HepG2 (cell line): Measurements from ENCODE around the gene LYSMD3. TPM values are rescaled to one million over a fixed set of nuclear protein-coding genes. Genes with fewer than 3 reads are reported as not detected.
A peak's percentile ranks its signal among the peaks of the same experiment; 100 is the strongest.

Source experiments
- CREBL2 ChIP-seq: sonication (generic); formaldehyde crosslinking; IDR thresholded peaks from 2 replicates; pipeline ENCODE4 v1.8.1; 2023; ENCODE audit warnings: missing genetic modification reagents, mild to moderate bottlenecking, borderline replicate concordance
- GTF3A ChIP-seq: sonication (generic); formaldehyde crosslinking; conservative IDR thresholded peaks from 2 replicates; pipeline ENCODE4 v1.4.0; 2020; ENCODE audit warnings: mild to moderate bottlenecking, missing genetic modification reagents
- HMG20A ChIP-seq: IDR thresholded peaks from 2 replicates; pipeline ENCODE4 v1.6.1; 2016; ENCODE audit warnings: borderline replicate concordance
- HNF1B ChIP-seq: sonication (generic); formaldehyde crosslinking; IDR thresholded peaks from 2 replicates; pipeline ENCODE4 v1.5.1; 2020; ENCODE audit warnings: mild to moderate bottlenecking, moderate library complexity, missing genetic modification reagents
- NBN ChIP-seq: fragments of 450-650 bp; conservative IDR thresholded peaks from 2 replicates; pipeline ENCODE4 v1.6.1; 2017
- PAWR ChIP-seq: sonication (generic); formaldehyde crosslinking; IDR thresholded peaks from 2 replicates; pipeline ENCODE4 v1.4.0; 2020; ENCODE audit warnings: missing genetic modification reagents, mild to moderate bottlenecking, borderline replicate concordance
- RARG ChIP-seq: sonication (generic); formaldehyde crosslinking; IDR thresholded peaks from 2 replicates; pipeline ENCODE4 v1.4.0; 2020; ENCODE audit warnings: low read depth, mild to moderate bottlenecking, missing genetic modification reagents
- SIN3B ChIP-seq: fragments of 150-350 bp; IDR thresholded peaks from 2 replicates; pipeline ENCODE4 v1.6.1; 2014; ENCODE audit warnings: low read length
- SRSF4 ChIP-seq: fragments of 200-400 bp; formaldehyde crosslinking; IDR thresholded peaks from one replicate; pipeline ENCODE4 v1.6.1; 2018; ENCODE audit warnings: mild to moderate bottlenecking, low read depth, low read length, moderate library complexity; ENCODE audit not compliant: poor library complexity, severe bottlenecking
- TIGD3 ChIP-seq: sonication (generic); formaldehyde crosslinking; IDR thresholded peaks from 2 replicates; pipeline ENCODE4 v1.5.1; 2020; ENCODE audit warnings: mild to moderate bottlenecking, missing genetic modification reagents, borderline replicate concordance
- WIZ ChIP-seq: sonication (generic); formaldehyde crosslinking; IDR thresholded peaks from 2 replicates; pipeline ENCODE4 v1.5.1; 2020; ENCODE audit warnings: mild to moderate bottlenecking, missing genetic modification reagents
- ZBTB7B ChIP-seq: sonication (generic); formaldehyde crosslinking; IDR thresholded peaks from 2 replicates; pipeline ENCODE4 v1.4.0; 2020; ENCODE audit warnings: missing genetic modification reagents
- ZC3H13 ChIP-seq: sonication (generic); formaldehyde crosslinking; IDR thresholded peaks from 2 replicates; pipeline ENCODE4 v1.8.1; 2023; ENCODE audit warnings: mild to moderate bottlenecking, missing genetic modification reagents, moderate library complexity
- ZFP41 ChIP-seq: sonication (generic); formaldehyde crosslinking; IDR thresholded peaks from 2 replicates; pipeline ENCODE4 v1.4.0; 2020; ENCODE audit warnings: mild to moderate bottlenecking, missing genetic modification reagents, borderline replicate concordance
- ZNF335 ChIP-seq: sonication (generic); formaldehyde crosslinking; IDR thresholded peaks from 2 replicates; pipeline ENCODE4 v1.4.0; 2020; ENCODE audit warnings: missing genetic modification reagents
- ZNF354B ChIP-seq: sonication (generic); formaldehyde crosslinking; IDR thresholded peaks from 2 replicates; pipeline ENCODE4 v1.8.0; 2022; ENCODE audit warnings: mild to moderate bottlenecking, missing genetic modification reagents
- ZNF530 ChIP-seq: sonication (generic); formaldehyde crosslinking; IDR thresholded peaks from 2 replicates; pipeline ENCODE4 v1.5.0; 2020; ENCODE audit warnings: low read depth, mild to moderate bottlenecking, missing genetic modification reagents
- ZNF550 ChIP-seq: sonication (generic); formaldehyde crosslinking; IDR thresholded peaks from 2 replicates; pipeline ENCODE4 v1.4.0; 2020; ENCODE audit warnings: mild to moderate bottlenecking, missing genetic modification reagents, borderline replicate concordance
- ZNF589 ChIP-seq: sonication (generic); formaldehyde crosslinking; conservative IDR thresholded peaks from 2 replicates; pipeline ENCODE4 v1.8.0; 2022; ENCODE audit warnings: mild to moderate bottlenecking, moderate library complexity, missing genetic modification reagents
- polyA plus RNA-seq, 8 experiments: library from polyadenylated mRNA; depleted of rRNA in 3 of 8; stranded (reverse) in 7 of 8; unstranded in 1 of 8; fragments of >200 nt; fragmentation: Illumina TruSeq in 4 of 8; extraction: Trizol in 4 of 8; gene quantifications; 2 replicates each; pipeline versions ENCODE4 v1.2.1 to v1.2.3, GENCODE V29; 2011 to 2016; ENCODE audit warnings: low read depth in 4 of 8, missing spikeins in 1 of 8, mixed read lengths in 1 of 8; ENCODE audit not compliant: insufficient read depth in 1 of 8
- total RNA-seq, 5 experiments: library from RNA; depleted of rRNA; stranded (reverse); fragments of >200 nt; fragmentation: Illumina TruSeq; extraction: Trizol; gene quantifications; 2 replicates each; pipeline ENCODE4 v1.2.3, GENCODE V29; 2016; ENCODE audit warnings: low read depth in 1 of 5
- TF ChIP-seq, protein P1 (sequence below): sonication (generic); formaldehyde crosslinking; IDR thresholded peaks from 2 replicates; pipeline ENCODE4 v1.5.0; 2020; ENCODE audit warnings: mild to moderate bottlenecking, missing genetic modification reagents
- TF ChIP-seq, protein P2 (sequence below): sonication (generic); formaldehyde crosslinking; IDR thresholded peaks from 2 replicates; pipeline ENCODE4 v1.4.0; 2020; ENCODE audit warnings: missing genetic modification reagents

The LYSMD3 gene
- total and polyA plus RNA-seq, 2 of the 13 experiments (the other 11 are each of a cell fraction or from before 2014, with no cell fraction given) = 9.1 to 13.8 TPM

DNA sequence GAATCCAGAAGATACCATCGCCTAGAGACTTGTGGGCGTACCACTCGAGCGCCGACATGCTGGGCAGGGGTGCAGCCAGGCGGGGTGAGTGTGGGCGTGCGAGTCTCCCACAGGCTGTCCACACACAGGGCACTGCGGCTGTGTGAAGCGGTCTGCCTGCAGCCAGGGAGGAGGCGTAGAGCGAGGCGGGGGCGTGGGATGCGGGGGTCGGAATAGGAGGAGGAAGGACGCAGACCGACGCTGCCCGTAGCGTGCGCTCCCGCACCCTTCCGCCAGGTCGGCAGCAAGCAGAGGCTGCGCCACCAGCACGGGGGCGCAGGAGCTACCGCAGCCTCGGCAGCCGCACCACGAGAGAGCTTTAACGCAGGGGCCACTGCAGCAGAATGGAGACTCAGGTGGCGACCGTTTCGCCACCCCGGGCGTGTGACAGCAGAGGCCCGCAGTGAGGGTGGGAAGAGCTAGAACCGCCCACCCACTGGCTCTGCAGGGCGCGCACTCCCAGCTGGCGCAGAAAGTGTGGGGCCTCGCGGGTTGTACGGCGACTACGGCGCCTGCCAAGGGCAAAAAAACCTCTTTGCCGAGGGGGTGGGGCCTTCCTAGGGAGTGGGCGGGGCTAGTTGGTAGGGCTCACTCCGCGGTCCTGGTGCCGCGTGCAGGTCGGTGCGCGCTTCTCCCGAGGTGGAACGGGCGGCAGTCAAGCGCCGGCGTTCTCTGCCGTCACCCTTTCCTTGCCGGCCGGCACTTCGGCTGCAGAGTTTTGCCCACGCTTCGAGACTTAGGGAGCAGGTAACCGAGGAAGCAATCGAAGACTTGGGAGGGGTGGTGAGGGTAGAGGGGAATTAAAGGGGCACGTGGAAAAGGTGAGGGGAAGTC lies 54.9 kb downstream of the LYSMD3 start, which contains the start of the genes MBLAC2 and POLR3G (continued):
- TF ChIP-seq TIGD3 (peak; percentile 65; the same call in 1 of the 2 replicates), ZNF335 (CRISPR knock-in tag) (peak; percentile 92), ZNF550 (CRISPR knock-in tag) (no peak), ZNF354B (CRISPR knock-in tag) (peak; percentile 18; the same call in 1 of the 2 replicates), ZNF530 (CRISPR knock-in tag) (no peak), CREBL2 (CRISPR knock-in tag) (no peak), ZNF589 (peak; percentile 52; the same call in 1 of the 2 replicates), RARG (CRISPR knock-in tag) (no peak), NBN (no peak), ZC3H13 (no peak), HNF1B (0 out of 2 replicates have a peak, but pooled peaks have one; percentile 57), GTF3A (CRISPR knock-in tag) (no peak), ZFP41 (no peak), HMG20A (CRISPR knock-in tag) (peak; percentile 41; the same call in 1 of the 2 replicates), WIZ (CRISPR knock-in tag) (peak; percentile 37), SIN3B (no peak), ZBTB7B (CRISPR knock-in tag) (peak; percentile 80), PAWR (CRISPR knock-in tag) (no peak; the same call in 1 of the 2 replicates), SRSF4 (no peak)
- TF ChIP-seq, protein P1, sequence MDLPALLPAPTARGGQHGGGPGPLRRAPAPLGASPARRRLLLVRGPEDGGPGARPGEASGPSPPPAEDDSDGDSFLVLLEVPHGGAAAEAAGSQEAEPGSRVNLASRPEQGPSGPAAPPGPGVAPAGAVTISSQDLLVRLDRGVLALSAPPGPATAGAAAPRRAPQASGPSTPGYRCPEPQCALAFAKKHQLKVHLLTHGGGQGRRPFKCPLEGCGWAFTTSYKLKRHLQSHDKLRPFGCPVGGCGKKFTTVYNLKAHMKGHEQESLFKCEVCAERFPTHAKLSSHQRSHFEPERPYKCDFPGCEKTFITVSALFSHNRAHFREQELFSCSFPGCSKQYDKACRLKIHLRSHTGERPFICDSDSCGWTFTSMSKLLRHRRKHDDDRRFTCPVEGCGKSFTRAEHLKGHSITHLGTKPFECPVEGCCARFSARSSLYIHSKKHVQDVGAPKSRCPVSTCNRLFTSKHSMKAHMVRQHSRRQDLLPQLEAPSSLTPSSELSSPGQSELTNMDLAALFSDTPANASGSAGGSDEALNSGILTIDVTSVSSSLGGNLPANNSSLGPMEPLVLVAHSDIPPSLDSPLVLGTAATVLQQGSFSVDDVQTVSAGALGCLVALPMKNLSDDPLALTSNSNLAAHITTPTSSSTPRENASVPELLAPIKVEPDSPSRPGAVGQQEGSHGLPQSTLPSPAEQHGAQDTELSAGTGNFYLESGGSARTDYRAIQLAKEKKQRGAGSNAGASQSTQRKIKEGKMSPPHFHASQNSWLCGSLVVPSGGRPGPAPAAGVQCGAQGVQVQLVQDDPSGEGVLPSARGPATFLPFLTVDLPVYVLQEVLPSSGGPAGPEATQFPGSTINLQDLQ (CRISPR knock-in tag) = peak; percentile 70; the same call in 1 of the 2 replicates
- TF ChIP-seq, protein P2, sequence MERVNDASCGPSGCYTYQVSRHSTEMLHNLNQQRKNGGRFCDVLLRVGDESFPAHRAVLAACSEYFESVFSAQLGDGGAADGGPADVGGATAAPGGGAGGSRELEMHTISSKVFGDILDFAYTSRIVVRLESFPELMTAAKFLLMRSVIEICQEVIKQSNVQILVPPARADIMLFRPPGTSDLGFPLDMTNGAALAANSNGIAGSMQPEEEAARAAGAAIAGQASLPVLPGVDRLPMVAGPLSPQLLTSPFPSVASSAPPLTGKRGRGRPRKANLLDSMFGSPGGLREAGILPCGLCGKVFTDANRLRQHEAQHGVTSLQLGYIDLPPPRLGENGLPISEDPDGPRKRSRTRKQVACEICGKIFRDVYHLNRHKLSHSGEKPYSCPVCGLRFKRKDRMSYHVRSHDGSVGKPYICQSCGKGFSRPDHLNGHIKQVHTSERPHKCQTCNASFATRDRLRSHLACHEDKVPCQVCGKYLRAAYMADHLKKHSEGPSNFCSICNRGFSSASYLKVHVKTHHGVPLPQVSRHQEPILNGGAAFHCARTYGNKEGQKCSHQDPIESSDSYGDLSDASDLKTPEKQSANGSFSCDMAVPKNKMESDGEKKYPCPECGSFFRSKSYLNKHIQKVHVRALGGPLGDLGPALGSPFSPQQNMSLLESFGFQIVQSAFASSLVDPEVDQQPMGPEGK (CRISPR knock-in tag) = peak; percentile 79
